ENCODE results near the gene TNC. TPM values are rescaled to one million over a fixed set of nuclear protein-coding genes. Genes with fewer than 3 reads are reported as not detected.

The TNC gene
- total and polyA plus RNA-seq, 8 donors = 66.3 to 329 (median 109) TPM

DNA sequence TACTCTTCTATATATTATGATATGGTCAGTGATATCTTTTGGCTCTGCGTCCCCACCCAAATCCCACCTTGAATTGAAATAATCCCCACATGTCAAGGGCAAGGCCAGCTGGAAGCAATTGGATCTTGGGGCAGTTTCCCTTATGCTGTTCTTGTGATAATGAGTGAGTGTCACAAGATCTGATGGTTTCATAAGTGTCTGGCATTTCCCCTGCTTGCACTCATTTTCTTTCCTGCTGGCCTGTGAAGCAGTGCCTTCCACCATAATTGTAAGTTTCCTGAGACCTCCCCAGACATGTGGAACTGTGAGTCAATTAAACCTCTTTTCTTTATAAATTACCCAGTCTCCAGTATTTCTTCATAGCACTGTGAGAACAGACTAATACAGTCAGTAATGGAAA lies 45.0 kb upstream of the TNC start:
- H3K36me3 ChIP-seq = no peaks in the 10 kb centered on the region
- H3K27me3 ChIP-seq = no peaks in the 10 kb centered on the region
- no peak for ATAC-seq
- H3K4me3 ChIP-seq = no peak overlapping the region
- TF ChIP-seq CTCF (IDR thresholded peaks at IDR 0.05) = no peak
- no peak overlapping the region for H3K27ac ChIP-seq
- intact Hi-C loops (cut with DNase I) = no loop called here
- no peak for DNase-seq
- no peaks in the 10 kb centered on the region for H3K9me3 ChIP-seq
- H3K4me1 ChIP-seq = no peaks in the 10 kb centered on the region

- no peak overlapping the region for H3K4me3 ChIP-seq
- TF ChIP-seq CTCF (IDR thresholded peaks at IDR 0.05) = no peak
- H3K27ac ChIP-seq = no peak overlapping the region
- no peaks in the 10 kb centered on the region for H3K9me3 ChIP-seq
- H3K4me1 ChIP-seq = no peaks in the 10 kb centered on the region
- no peaks in the 10 kb centered on the region for H3K36me3 ChIP-seq
- no peaks in the 10 kb centered on the region for H3K27me3 ChIP-seq
- intact Hi-C loops (cut with DNase I) = no loop called here
- ATAC-seq (no peak), DNase-seq (no peak)
Observed at GRCh38 chr9:115161446-115161845, 43.5 kb upstream of the TNC start.

DNA sequence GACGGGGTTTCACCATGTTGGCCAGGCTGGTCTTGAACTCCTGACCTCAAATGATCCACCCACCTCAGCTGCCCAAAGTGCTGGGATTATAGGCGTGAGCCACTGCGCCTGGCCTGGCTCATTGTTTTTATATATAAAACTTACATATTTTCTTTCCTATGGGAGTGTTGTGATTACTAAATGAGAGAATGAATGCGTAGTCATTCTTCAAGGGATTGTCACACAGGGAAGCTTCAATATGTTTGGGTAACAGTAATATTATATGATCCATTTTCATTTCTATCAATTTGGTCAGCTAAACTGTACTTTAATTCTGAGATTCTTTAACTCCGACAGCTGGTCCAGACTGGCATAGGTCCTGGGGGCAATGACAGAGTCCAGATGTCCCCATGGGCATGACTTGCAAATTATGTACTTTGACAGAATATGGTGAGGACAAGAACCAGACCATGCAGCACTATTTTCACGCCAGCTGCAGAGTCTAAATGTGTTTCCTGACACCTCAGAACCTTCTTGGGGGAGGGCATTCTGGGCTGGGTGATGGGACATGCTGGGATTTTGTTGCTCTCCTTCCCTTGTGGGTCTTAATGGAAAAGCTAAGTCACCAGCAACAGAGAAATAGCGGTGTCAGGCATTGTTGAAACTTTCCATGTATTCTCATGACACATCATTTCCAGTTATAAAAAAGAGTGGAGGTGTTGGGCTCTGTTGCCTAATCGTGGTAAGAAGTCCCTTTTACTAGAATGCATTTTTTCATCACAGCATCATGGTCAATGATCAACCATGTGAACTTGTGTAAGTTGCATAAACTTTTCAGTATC lies 40.9 kb upstream of the TNC start:
- intact Hi-C loops (cut with DNase I) = no loop called here
- DNase-seq (no peak), ATAC-seq (no peak)
- Histone ChIP-seq H3K4me1 (no peaks in the 10 kb centered on the region), H3K27me3 (no peaks in the 10 kb centered on the region), H3K36me3 (no peaks in the 10 kb centered on the region), H3K27ac (no peak overlapping the region), H3K9me3 (no peaks in the 10 kb centered on the region), H3K4me3 (no peak overlapping the region)
- no peak for TF ChIP-seq CTCF (IDR thresholded peaks at IDR 0.05)

DNA sequence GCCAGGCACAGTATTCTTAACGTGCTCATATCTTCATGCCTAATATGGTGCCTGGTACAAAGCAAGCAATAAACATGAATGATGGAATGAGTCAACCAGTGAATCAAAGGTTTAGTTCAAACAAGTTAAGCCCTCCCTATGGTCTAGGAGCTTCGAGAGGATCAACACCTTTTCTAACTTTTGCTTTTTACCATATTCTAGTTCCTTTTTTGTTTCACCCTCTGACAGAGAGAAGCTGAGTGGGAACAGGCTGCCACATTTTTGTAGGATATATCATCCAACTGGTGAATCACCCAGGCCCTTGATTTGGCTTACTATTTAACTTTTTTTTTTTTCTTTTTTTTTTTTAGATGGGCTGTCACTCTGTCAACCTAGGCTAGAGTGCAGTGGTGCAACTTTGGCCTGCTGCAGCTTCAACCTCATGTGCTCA lies 39.3 kb upstream of the TNC start:
- no peak for DNase-seq
- H3K4me1 ChIP-seq = no peaks in the 10 kb centered on the region
- no peaks in the 10 kb centered on the region for H3K36me3 ChIP-seq
- intact Hi-C loops (cut with DNase I) = no loop called here
- H3K4me3 ChIP-seq = no peak overlapping the region
- no peak for TF ChIP-seq CTCF (IDR thresholded peaks at IDR 0.05)
- no peaks in the 10 kb centered on the region for H3K27me3 ChIP-seq
- ATAC-seq = peak; percentile 71
- no peaks in the 10 kb centered on the region for H3K9me3 ChIP-seq
- H3K27ac ChIP-seq = peak overlapping the region; percentile 16 to 26

GRCh38 chr9:115155037-115155436 lies 37.1 kb upstream of the TNC start:
- ATAC-seq (no peak), DNase-seq (no peak)
- intact Hi-C loops (cut with DNase I) = no loop called here
- TF ChIP-seq CTCF (IDR thresholded peaks at IDR 0.05) = no peak
- Histone ChIP-seq H3K4me1 (no peaks in the 10 kb centered on the region), H3K27me3 (no peaks in the 10 kb centered on the region), H3K4me3 (no peak overlapping the region), H3K27ac (no peak overlapping the region), H3K9me3 (no peaks in the 10 kb centered on the region), H3K36me3 (no peaks in the 10 kb centered on the region)

Data from left lung (tissue), 10 donors.